Mucosa of rectum (tissue), 2 donors: Measurements from ENCODE around the gene AKT2.

Experiments used
- H3K27ac ChIP-seq, 2 donors: one replicate each; pipeline ENCODE4 v1.7.0; 2013; ENCODE audit warnings: inconsistent platforms in 2 of 2, low read depth in 2 of 2, low read length in 2 of 2
- H3K27me3 ChIP-seq, 2 donors: one replicate each; pipeline ENCODE4 v1.7.0; 2013; ENCODE audit warnings: low read length in 2 of 2; ENCODE audit not compliant: control insufficient read depth in 2 of 2, insufficient read depth in 2 of 2
- H3K36me3 ChIP-seq, 2 donors: one replicate each; pipeline ENCODE4 v1.7.0; 2013; ENCODE audit warnings: low read length in 2 of 2; ENCODE audit not compliant: control insufficient read depth in 2 of 2, insufficient read depth in 2 of 2
- H3K4me1 ChIP-seq, 2 donors: one replicate each; pipeline ENCODE4 v1.7.0; 2013; ENCODE audit warnings: low read length in 2 of 2, mild to moderate bottlenecking in 1 of 2; ENCODE audit not compliant: control insufficient read depth in 2 of 2, insufficient read depth in 2 of 2
- H3K4me3 ChIP-seq, 2 donors: one replicate each; pipeline ENCODE4 v1.7.0; 2013; ENCODE audit warnings: low read length in 2 of 2
- H3K9ac ChIP-seq, 2 donors: one replicate each; pipeline ENCODE4 v1.7.0; 2013; ENCODE audit warnings: low read length in 2 of 2, low read depth in 1 of 2, mild to moderate bottlenecking in 1 of 2
- H3K9me3 ChIP-seq, 2 donors: one replicate each; pipeline ENCODE4 v1.7.0; 2013; ENCODE audit warnings: low read length in 2 of 2; ENCODE audit not compliant: control insufficient read depth in 2 of 2
- donor health status: healthy.
- donor health status: Normal muscosa, but diverticular disease.

Gene AKT2

DNA sequence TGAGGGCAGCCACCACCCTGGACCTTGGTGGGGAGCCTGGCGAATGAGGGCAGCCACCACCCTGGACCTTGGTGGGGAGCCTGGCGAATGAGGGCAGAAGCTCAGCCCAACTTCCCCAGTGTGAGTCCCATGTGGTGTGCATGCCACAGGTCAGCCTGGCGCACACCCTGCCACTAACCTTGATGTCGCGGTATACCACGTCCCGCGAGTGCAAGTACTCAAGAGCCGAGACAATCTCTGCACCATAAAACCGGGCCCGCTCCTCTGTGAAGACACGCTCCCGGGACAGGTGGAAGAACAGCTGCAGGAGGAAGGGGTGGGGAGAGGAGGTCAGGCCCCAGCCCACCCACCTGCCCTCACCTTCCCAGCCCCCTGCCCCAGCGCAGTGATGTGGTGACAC is 47.4 kb downstream of the AKT2 start:
- Histone ChIP-seq H3K27me3 (no peaks in the 10 kb centered on the region), H3K4me3 (no peak overlapping the region), H3K36me3 (peaks cover 45 to 55% of the 10 kb centered on the region in 2 donors), H3K4me1 (no peaks in the 10 kb centered on the region), H3K9ac (no peak overlapping the region), H3K27ac (no peak overlapping the region), H3K9me3 (no peaks in the 10 kb centered on the region)

DNA sequence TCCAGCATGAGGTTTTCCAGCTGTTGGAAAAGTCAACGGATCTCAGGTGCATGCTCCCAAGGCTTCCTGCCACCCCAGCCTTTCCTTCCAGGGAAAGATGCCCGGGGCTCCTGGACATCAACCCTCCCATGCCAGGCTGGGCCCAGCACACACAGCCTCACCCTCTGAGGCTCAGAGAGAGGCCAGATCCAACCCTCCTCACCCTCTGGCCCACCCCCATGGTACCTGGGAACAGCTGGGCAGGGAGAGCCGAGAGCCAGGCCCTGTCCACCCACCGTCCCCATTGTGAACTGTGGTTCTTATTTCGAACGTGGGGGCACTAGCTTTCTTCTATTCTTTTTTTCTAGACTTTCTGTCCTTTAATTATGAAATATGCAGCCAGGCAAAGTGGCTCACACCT is 48.8 kb downstream of the AKT2 start:
- H3K9ac ChIP-seq: no peak overlapping the region
- H3K27ac ChIP-seq: no peak overlapping the region
- peaks cover 41 to 48% of the 10 kb centered on the region in 2 donors for H3K36me3 ChIP-seq
- H3K27me3 ChIP-seq: no peaks in the 10 kb centered on the region
- no peaks in the 10 kb centered on the region for H3K4me1 ChIP-seq
- H3K9me3 ChIP-seq: no peaks in the 10 kb centered on the region
- no peak overlapping the region for H3K4me3 ChIP-seq

DNA sequence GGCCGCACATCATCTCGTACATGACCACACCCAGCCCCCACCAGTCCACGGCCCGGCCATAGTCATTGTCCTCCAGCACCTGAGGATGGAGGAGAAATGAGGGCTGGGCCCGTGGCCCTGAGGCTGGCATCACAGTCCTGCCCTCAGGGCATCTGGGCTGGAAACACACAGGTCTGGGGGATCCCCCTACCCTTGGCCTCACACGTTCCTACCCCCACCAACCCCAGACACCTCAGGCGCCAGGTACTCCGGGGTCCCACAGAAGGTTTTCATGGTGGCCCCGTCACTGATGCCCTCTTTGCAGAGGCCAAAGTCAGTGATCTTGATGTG is 49.2 kb downstream of the AKT2 start:
- Histone ChIP-seq H3K36me3 (peaks cover 39 to 45% of the 10 kb centered on the region in 2 donors), H3K27ac (no peak overlapping the region), H3K4me3 (no peak overlapping the region), H3K9ac (no peak overlapping the region), H3K27me3 (no peaks in the 10 kb centered on the region), H3K9me3 (no peaks in the 10 kb centered on the region), H3K4me1 (no peaks in the 10 kb centered on the region)

DNA sequence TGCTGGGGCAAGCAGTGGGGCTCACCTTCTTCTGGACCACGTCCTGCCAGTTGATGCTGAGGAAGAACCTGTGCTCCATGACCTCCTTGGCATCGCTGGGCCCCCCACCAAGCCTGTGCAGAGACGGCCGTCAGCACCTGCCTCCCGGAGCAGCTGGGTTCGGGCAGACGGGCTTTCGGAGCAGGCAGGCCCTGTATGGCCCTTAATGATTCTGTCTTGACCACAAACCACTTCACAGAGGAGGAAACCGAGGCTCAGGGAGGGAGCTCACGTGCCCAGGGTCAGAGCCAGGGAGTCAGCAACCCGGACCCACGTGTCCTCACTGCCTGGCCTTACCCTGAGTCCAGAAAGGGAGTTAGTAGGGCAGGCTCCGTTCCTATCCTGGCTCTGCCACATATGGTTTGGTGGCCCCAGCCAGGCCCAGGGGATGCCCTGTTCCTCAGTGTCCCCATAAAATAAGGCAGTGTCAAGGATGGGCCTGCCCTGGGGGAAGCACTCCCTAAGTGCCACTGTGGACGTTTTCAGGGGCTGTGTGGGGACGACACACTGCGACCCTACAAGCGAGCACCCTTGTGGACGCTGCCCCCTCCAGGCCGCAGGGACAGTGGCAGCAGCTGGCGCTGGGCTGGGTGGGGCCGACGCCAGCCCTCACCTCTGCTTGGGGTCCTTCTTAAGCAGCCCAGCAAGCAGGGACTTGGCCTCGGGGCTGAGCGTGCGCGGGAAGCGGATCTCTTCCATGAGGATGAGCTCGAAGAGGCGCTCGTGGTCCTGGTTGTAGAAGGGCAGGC is 49.7 kb downstream of the AKT2 start:
- Histone ChIP-seq H3K27ac (no peak overlapping the region), H3K9ac (no peak overlapping the region), H3K27me3 (no peaks in the 10 kb centered on the region), H3K9me3 (no peaks in the 10 kb centered on the region), H3K4me1 (no peaks in the 10 kb centered on the region), H3K36me3 (peaks cover 38 to 42% of the 10 kb centered on the region in 2 donors), H3K4me3 (no peak overlapping the region)

DNA sequence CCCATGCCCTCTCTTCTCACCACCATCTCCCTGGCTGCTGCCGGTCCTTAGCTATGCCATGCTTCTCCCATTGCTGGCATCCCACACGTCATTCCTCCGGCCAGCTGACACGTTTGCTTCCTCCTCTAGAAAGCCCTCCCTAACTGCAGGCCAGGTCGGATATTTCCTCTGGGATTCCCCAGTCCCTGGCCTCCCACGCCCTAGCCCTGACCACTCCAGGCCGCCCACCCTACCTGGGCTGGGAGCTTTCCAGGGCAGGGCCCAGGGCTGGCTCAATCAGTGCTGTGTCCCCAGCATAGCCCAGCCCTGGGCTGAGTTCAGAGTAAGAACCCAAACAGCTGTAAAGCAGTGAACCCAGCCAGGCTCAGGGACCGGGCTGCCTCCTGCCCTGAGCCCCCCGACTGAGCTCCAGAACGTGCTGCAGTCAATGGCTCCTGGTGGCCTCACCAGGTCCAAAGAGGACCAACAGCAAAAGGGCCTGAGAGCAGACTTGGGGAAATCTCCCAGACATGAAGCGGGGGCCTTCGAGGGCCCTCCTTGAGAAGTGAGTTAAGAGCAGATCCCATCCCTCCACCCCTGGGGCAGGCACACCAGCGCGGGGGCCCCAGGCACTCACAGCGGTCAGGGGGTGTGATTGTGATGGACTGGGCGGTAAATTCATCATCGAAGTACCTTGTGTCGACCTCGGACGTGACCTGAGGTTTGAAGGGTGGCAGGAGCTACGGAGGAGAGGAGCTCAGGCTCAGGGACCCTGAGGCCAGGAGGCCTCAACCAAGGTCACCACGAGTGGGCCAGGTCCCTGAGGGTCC is 50.5 kb downstream of the AKT2 start:
- Histone ChIP-seq H3K27me3 (no peaks in the 10 kb centered on the region), H3K4me3 (no peak overlapping the region), H3K9me3 (no peaks in the 10 kb centered on the region), H3K9ac (no peak overlapping the region), H3K4me1 (no peaks in the 10 kb centered on the region), H3K36me3 (peaks cover 32 to 34% of the 10 kb centered on the region in 2 donors), H3K27ac (no peak overlapping the region)

DNA sequence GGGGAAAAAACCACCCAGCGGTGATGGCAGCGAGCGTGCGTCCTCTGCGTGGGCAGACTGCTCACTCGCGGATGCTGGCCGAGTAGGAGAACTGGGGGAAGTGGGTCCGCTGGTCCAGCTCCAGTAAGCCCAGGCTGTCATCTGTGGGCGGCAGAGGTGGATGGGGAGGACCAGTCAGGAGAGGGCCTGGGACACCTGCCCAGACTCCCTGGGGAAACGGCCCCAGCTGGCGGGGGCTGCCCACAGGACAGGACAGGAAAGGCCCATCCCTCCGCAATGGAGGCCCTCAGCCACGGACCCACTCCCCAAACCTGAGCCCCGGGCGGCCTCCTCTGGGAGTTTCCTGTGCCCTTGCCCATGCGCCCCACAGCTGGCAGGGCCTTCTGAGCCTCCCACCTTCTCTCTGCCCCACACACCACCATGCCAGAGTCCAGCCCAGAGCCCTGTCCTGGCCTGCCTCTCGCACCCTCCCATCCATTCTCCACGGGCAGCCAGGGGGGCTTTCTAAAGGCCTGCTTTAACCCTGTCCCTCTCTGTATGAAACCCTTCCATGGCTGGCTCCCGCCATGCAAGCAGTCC is 51.2 kb downstream of the AKT2 start:
- Histone ChIP-seq H3K4me3 (no peak overlapping the region), H3K4me1 (no peaks in the 10 kb centered on the region), H3K9ac (no peak overlapping the region), H3K9me3 (no peaks in the 10 kb centered on the region), H3K27ac (no peak overlapping the region), H3K36me3 (peaks cover 27 to 32% of the 10 kb centered on the region in 2 donors), H3K27me3 (no peaks in the 10 kb centered on the region)

DNA sequence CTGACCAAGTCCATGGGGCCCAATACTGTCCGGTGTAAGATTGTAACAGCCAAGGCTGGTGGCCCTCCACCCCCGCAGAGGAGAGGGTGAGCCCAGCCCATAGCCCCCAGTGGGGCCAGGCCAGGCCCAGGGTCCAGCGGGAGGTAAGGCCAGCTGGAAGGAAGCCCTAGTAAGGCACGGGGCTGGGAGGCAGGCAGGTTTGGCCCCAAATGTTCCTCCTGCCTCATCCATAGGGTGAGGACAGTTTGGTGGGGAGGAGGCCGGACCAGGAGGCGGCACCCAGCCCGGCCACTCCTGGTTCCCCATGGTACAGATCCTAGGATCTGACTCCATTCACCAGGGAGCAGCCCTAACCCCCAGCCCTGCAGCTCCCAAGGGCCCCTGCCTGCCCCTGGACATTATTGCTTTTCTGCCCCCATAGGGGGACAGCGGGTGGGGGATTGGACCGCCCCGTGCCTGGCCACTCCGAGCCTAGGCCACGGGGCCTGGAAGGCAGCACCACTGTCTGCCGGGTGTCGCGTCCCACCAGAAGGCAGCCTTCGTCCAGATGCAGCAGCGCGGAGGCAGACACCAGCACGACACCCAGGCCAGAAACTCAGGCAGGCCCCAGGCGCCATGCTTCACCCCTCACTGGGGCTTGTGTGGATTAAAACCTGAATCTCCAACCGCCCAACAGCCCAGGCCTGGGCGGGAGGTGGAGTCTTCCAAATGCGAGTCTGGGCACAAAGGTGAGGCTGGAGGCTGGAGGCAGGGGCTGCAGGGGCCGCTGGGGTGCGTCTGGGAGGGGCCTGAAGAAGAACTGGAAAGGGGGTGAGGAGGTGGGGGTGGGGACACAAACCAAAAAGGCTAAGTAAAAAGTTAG is 52.0 kb downstream of the AKT2 start:
- Histone ChIP-seq H3K27ac (no peak overlapping the region), H3K9me3 (no peaks in the 10 kb centered on the region), H3K9ac (no peak overlapping the region), H3K36me3 (peaks cover 26 to 27% of the 10 kb centered on the region in 2 donors), H3K27me3 (peaks cover 0 to 2% of the 10 kb centered on the region in 2 donors), H3K4me1 (no peaks in the 10 kb centered on the region), H3K4me3 (no peak overlapping the region)

DNA sequence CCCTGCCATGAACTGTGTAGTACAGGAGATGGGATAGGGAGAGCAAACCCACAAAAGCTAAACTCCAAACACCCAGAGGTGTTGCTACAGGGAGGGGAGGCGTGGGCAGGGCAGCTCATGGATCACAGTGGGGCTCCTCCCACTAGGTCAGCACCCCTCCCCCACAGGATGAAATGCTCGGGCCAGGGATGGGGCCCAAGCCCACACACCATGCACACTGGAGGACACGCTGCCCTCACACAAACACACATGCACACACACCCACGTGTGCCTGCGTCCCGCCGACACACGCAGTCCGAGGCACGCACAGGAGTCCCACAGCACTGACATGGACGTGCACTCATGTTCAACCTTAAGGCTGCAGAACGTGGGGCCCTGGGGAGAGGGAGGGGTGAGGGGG is 52.7 kb downstream of the AKT2 start:
- H3K27ac ChIP-seq: no peak overlapping the region
- no peak overlapping the region for H3K9ac ChIP-seq

DNA sequence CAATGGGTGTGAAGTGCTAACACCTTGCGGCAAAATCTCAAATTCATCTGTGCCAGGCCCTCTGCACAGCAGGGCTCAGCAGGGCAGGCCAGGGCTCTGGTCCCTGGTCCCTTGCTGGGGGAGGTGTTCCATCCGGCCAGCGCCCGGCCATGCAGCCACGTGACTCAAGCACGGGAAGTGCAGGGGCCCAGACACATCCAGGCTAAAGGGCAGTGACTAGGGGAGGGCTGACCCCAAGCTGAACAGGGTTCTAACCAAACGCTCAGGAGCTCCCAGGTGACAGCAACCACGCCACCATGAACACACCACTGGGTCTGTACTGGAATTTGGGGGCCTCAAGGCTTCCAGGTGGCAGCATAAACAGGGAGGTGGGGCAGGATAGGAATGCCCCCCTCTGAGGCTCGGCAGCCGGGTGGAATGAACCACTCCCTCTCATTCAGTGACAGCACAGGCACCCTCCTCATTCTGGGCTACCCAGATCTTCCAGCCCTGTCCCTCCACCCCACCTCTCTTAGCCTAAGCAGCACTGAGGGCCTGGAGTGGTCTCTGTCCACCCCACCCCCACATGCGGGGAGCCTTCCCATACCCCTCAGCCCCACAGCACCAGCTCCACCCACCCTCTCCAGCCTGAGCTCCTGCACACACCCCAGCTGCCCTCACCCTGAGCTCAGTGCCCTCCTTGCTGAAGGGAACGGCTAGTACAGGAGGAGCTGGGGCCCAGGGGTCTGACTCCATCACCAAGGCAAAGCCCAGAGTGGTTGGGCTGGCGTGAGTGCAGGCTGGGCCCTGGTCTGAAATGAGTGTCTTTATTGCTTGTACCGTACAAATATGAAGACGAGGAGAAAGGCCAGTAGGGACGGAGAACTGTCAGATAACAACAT is 53.4 kb downstream of the AKT2 start:
- Histone ChIP-seq H3K9ac (no peak overlapping the region), H3K9me3 (no peaks in the 10 kb centered on the region), H3K36me3 (peaks cover 18 to 19% of the 10 kb centered on the region in 2 donors), H3K4me1 (peaks cover 0 to under 1% of the 10 kb centered on the region in 2 donors), H3K27me3 (peaks cover 3 to 5% of the 10 kb centered on the region in 2 donors), H3K4me3 (no peak overlapping the region), H3K27ac (no peak overlapping the region)

More for the DNA sequence above, 52.7 kb downstream of the AKT2 start:
- Histone ChIP-seq H3K4me1 (no peaks in the 10 kb centered on the region), H3K36me3 (peaks cover 22 to 23% of the 10 kb centered on the region in 2 donors), H3K4me3 (no peak overlapping the region), H3K9me3 (no peaks in the 10 kb centered on the region), H3K27me3 (peaks cover 0 to 4% of the 10 kb centered on the region in 2 donors)
